ENCODE data around the gene SAV1. TPM values are rescaled to one million over a fixed set of nuclear protein-coding genes. Genes with fewer than 3 reads are reported as not detected.

The SAV1 gene
- total and polyA plus RNA-seq, 2 experiments from 2014 or later: 28.6 to 30.2 TPM

GRCh38 chr14:50688875-50689274 lies 20.8 kb upstream of the SAV1 start:
- Histone ChIP-seq H3K4me2 (ENCODE audit: unreplicated experiment) (no peak overlapping the region), H3K4me3 (no peak overlapping the region), H4K20me1 (ENCODE audit: insufficient read depth) (no peaks in the 10 kb centered on the region), H3K79me2 (ENCODE audit: insufficient read depth) (no peaks in the 10 kb centered on the region), H3K36me3 (ENCODE audit: low read depth) (no peaks in the 10 kb centered on the region), H3K9ac (no peak overlapping the region), H3K4me1 (ENCODE audit: insufficient read depth) (no peaks in the 10 kb centered on the region), H3K27me3 (replicated peaks; ENCODE audit: insufficient read depth) (no peaks in the 10 kb centered on the region), H2AFZ (no peak overlapping the region), H3K9me3 (ENCODE audit: low read depth) (no peaks in the 10 kb centered on the region), H3K27ac (no peak overlapping the region), H3K9me2 (ENCODE audit: insufficient read depth) (no peaks in the 10 kb centered on the region), H3F3A (ENCODE audit: insufficient read depth) (no peaks in the 10 kb centered on the region)
- 88 to 92% methylated on average over 1 of the region's 1 CpG for WGBS, 2 experiments (ENCODE audit: low coverage in 1 of 2, low lambda C conversion rate in 2 of 2, missing lambda C conversion rate in 2 of 2)
- no peak for DNase-seq
- in situ Hi-C loops (cut with MboI): no loop called here
- no peak for TF ChIP-seq EZH2phosphoT487 (IDR thresholded peaks at IDR 0.05; ENCODE audit: insufficient read depth, low read depth)
- TF ChIP-seq EZH2 (IDR thresholded peaks at IDR 0.05; ENCODE audit: insufficient read depth, poor library complexity, severe bottlenecking): no peak

- no peaks in the 10 kb centered on the region for H4K20me1 ChIP-seq (ENCODE audit: insufficient read depth)
- peaks cover 31% of the 10 kb centered on the region for H3F3A ChIP-seq (ENCODE audit: insufficient read depth)
- no peaks in the 10 kb centered on the region for H3K36me3 ChIP-seq (ENCODE audit: low read depth)
- H3K9ac ChIP-seq: no peak overlapping the region
- H3K4me3 ChIP-seq: no peak overlapping the region
- TF ChIP-seq EZH2phosphoT487 (IDR thresholded peaks at IDR 0.05; ENCODE audit: insufficient read depth, low read depth): no peak
- no peak for TF ChIP-seq EZH2 (IDR thresholded peaks at IDR 0.05; ENCODE audit: insufficient read depth, poor library complexity, severe bottlenecking)
- H3K27ac ChIP-seq: no peak overlapping the region
- in situ Hi-C loops (cut with MboI): no loop called here
- peaks cover 36% of the 10 kb centered on the region for H3K4me1 ChIP-seq (ENCODE audit: insufficient read depth)
- no peak overlapping the region for H3K4me2 ChIP-seq (ENCODE audit: unreplicated experiment)
- H3K9me3 ChIP-seq (ENCODE audit: low read depth): no peaks in the 10 kb centered on the region
- DNase-seq: no peak
- H3K9me2 ChIP-seq (ENCODE audit: insufficient read depth): no peaks in the 10 kb centered on the region; the same call in 1 of the 2 replicates
- no peaks in the 10 kb centered on the region for H3K79me2 ChIP-seq (ENCODE audit: insufficient read depth)
- no peak overlapping the region for H2AFZ ChIP-seq
- H3K27me3 ChIP-seq (replicated peaks; ENCODE audit: insufficient read depth): no peaks in the 10 kb centered on the region
Measured at GRCh38 chr14:50679674-50680073, 11.6 kb upstream of the SAV1 start.

- Histone ChIP-seq H3K4me3 (peak overlapping the region; percentile 53), H3K9ac (no peak overlapping the region)
Measured at GRCh38 chr14:50678163-50678562, 10.1 kb upstream of the SAV1 start.

GRCh38 chr14:50677527-50678063 lies 9.5 kb upstream of the SAV1 start:
- DNase-seq: peak; percentile 75
- Histone ChIP-seq H3K9ac (peak overlapping the region; percentile 28; the same call in 1 of the 2 replicates), H2AFZ (peak overlapping the region; percentile 76), H3K4me1 (ENCODE audit: insufficient read depth) (peaks cover 36% of the 10 kb centered on the region), H3K79me2 (ENCODE audit: insufficient read depth) (no peaks in the 10 kb centered on the region), H3K27me3 (replicated peaks; ENCODE audit: insufficient read depth) (no peaks in the 10 kb centered on the region), H3K36me3 (ENCODE audit: low read depth) (no peaks in the 10 kb centered on the region), H3K27ac (peak overlapping the region; percentile 63), H3F3A (ENCODE audit: insufficient read depth) (peaks cover 31% of the 10 kb centered on the region), H3K9me2 (ENCODE audit: insufficient read depth) (no peaks in the 10 kb centered on the region; the same call in 1 of the 2 replicates), H3K4me3 (peak overlapping the region; percentile 53), H3K4me2 (ENCODE audit: unreplicated experiment) (peak overlapping the region; percentile 73), H4K20me1 (ENCODE audit: insufficient read depth) (no peaks in the 10 kb centered on the region), H3K9me3 (ENCODE audit: low read depth) (no peaks in the 10 kb centered on the region)
- TF ChIP-seq EZH2 (IDR thresholded peaks at IDR 0.05; ENCODE audit: insufficient read depth, poor library complexity, severe bottlenecking): no peak
- no peak for TF ChIP-seq EZH2phosphoT487 (IDR thresholded peaks at IDR 0.05; ENCODE audit: insufficient read depth, low read depth)
- WGBS, 2 experiments (ENCODE audit: low coverage in 1 of 2, low lambda C conversion rate in 2 of 2, missing lambda C conversion rate in 2 of 2): 1 to 4% methylated on average over 5 of the region's 5 CpGs
- in situ Hi-C loops (cut with MboI): no loop called here

More at GRCh38 chr14:50678163-50678562, 10.1 kb upstream of the SAV1 start:
- no peaks in the 10 kb centered on the region for H4K20me1 ChIP-seq (ENCODE audit: insufficient read depth)
- WGBS, 2 experiments (ENCODE audit: low coverage in 1 of 2, low lambda C conversion rate in 2 of 2, missing lambda C conversion rate in 2 of 2): 76 to 77% methylated on average over 5 of the region's 5 CpGs
- H3K9me2 ChIP-seq (ENCODE audit: insufficient read depth): no peaks in the 10 kb centered on the region; the same call in 1 of the 2 replicates
- DNase-seq: peak; percentile 8
- TF ChIP-seq EZH2 (IDR thresholded peaks at IDR 0.05; ENCODE audit: insufficient read depth, poor library complexity, severe bottlenecking): no peak
- no peak for TF ChIP-seq EZH2phosphoT487 (IDR thresholded peaks at IDR 0.05; ENCODE audit: insufficient read depth, low read depth)
- H3K4me1 ChIP-seq (ENCODE audit: insufficient read depth): peaks cover 36% of the 10 kb centered on the region
- H3K27me3 ChIP-seq (replicated peaks; ENCODE audit: insufficient read depth): no peaks in the 10 kb centered on the region
- H2AFZ ChIP-seq: peak overlapping the region; percentile 76
- peaks cover 31% of the 10 kb centered on the region for H3F3A ChIP-seq (ENCODE audit: insufficient read depth)
- H3K36me3 ChIP-seq (ENCODE audit: low read depth): no peaks in the 10 kb centered on the region
- peak overlapping the region; percentile 63 for H3K27ac ChIP-seq
- H3K4me2 ChIP-seq (ENCODE audit: unreplicated experiment): peak overlapping the region; percentile 73
- in situ Hi-C loops (cut with MboI): no loop called here
- H3K79me2 ChIP-seq (ENCODE audit: insufficient read depth): no peaks in the 10 kb centered on the region
- H3K9me3 ChIP-seq (ENCODE audit: low read depth): no peaks in the 10 kb centered on the region

All from GM23248 (cell line).